A673 (cell line): ENCODE results near the gene TTC34.

Experiments
- CTCF ChIP-seq: fragments of 300-800, 200-600 bp; sonication (generic); conservative IDR thresholded peaks from 2 replicates; pipeline ENCODE4 v1.5.1; 2017; ENCODE audit warnings: low read depth, mild to moderate bottlenecking, antibody characterized with exemption, low read length, moderate library complexity, mixed read lengths
- EZH2 ChIP-seq: fragments of 200-600 bp; sonication (generic); IDR thresholded peaks from 2 replicates; pipeline ENCODE4 v1.6.1; 2017; ENCODE audit warnings: borderline replicate concordance, low read depth, mild to moderate bottlenecking, mixed read lengths, antibody characterized with exemption, low read length; ENCODE audit not compliant: poor library complexity, severe bottlenecking

GRCh38 chr1:2807036-2807435, 5.5 kb upstream of the TTC34 start:
- TF ChIP-seq CTCF = no peak
- TF ChIP-seq EZH2 = no peak
